Superior temporal gyrus (tissue), 1 donor: ENCODE data around the gene SEMA6B.
"Not testable (repeated sequence)": the region's sequence is repeated elsewhere in the genome, so short reads cannot be mapped to it uniquely, and the experiment has no call there.

Experiments
- DNase-seq: peaks from one replicate; pipeline ENCODE4 v3.0.0-alpha.2; 2016; ENCODE audit errors: extremely low spot score

The SEMA6B gene

DNA sequence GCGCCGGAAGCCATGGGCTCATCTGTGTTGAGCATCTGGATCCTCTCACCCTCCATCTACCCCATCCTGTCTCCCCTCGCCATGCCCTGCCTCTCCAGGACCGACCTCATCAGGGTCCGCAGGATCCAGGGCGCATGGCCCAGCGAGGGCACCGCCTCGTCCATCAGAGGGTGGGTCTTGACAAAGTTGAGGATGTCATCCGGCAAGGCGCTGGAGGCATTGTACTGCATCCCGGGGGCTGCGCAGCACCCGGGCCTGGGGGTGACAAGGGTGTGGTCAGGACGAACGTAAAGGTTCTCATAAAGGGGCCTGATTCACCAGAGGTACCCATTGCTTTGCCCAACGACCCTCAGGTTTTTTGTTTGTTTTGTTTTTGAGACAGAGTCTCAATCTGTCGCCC, 9.5 kb downstream of the SEMA6B start:
- no peak for DNase-seq

DNA sequence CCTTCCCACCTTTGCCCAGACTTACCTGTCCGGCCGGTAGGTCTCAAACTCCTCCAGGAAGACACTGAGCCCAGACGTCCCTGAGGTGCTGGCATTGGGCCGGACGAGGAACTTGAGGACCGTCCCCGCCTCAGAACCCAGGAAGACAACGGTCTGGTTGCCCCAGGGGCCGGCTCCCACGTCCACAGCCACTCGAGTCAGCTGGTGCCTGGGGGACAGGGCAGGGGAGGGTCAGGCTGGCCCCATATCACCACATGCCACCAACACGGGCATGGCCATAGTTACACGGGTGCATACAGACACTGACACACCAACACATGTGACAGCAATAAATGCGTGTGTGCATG, 11.3 kb downstream of the SEMA6B start:
- DNase-seq: no peak

DNA sequence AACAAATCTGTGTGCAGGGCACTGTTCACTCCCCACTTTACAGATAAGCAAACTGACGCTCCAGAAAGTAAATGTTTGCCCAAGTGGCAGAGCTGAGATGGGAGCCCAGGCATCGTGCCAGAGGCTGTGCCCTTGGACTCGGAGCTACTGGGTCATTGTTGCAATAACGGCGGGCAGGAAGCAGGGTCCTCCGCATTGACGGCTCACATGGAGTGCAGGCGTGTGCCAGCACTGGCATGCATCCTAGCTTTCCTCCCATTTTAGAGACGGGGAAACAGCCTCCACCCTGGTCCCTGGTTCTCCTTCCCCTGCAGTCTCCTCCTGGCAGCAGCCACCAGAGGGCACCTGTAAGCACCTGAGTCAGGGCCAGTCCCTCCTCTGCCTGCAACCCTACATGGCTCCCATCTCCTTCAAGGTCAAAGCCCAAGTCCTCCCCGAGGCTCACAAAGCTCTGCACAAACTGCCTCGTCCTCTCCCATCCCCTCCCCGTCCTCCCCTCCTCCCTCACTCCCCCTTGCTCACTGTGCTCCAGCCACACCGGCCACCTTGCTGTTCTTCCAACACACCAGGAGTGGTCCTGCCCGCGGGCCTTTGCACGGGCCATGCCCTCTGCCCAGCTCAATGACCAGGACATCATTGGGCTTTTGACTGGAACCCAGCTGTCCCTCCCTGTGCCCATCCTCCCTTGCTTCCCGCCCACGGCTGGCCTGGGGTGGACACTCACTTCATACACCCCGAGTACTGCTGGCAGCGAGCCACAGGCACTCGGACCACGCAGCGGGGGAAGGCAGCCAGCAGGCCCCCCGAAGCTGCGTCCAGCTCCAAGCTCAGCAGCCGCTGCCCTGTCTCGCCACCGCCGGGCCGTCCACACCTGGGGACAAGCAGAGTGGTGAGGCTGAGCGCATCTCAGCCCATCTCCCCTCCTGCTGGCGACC, 11.9 kb downstream of the SEMA6B start:
- DNase-seq: no peak

DNA sequence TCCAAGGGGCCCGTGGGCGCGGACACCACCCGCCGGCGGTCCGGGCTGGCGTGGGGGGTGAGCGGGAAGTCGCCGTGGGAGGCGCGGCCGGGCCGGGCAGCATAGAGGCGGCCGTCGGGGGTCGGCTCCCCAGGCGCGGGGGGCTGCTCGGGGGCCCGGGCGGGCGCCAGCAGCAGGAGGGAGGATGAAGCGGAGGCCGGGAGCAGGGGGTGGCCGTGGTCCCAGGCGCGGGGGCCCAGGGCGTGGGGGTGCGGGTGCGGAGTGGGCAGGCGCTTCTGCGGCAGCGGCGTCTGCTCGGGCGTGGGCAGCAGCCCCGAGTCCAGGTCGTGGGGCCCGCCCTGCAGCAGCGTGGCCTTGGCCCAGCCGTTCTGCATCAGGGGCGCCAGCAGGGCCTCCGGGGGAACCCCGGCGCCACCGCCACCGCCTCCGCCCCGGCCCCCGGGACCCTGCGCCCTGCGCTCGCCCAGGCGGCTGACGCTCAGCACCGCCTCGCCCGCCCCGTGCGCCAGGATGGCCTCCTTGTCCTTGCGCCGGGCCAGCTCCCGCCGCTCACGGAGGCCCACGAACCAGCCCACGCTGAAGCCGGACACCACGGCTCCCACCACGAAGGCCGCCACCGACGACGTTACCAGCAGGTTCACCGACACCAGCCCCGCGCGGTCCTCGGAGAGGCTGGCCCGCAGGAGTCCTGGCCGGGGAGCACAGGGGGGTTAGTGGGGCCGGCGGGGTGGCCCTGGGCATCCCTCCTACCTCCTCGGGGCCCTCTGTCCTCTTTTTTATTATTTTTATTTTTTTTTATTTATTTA, 15.4 kb downstream of the SEMA6B start:
- DNase-seq: no peak

DNA sequence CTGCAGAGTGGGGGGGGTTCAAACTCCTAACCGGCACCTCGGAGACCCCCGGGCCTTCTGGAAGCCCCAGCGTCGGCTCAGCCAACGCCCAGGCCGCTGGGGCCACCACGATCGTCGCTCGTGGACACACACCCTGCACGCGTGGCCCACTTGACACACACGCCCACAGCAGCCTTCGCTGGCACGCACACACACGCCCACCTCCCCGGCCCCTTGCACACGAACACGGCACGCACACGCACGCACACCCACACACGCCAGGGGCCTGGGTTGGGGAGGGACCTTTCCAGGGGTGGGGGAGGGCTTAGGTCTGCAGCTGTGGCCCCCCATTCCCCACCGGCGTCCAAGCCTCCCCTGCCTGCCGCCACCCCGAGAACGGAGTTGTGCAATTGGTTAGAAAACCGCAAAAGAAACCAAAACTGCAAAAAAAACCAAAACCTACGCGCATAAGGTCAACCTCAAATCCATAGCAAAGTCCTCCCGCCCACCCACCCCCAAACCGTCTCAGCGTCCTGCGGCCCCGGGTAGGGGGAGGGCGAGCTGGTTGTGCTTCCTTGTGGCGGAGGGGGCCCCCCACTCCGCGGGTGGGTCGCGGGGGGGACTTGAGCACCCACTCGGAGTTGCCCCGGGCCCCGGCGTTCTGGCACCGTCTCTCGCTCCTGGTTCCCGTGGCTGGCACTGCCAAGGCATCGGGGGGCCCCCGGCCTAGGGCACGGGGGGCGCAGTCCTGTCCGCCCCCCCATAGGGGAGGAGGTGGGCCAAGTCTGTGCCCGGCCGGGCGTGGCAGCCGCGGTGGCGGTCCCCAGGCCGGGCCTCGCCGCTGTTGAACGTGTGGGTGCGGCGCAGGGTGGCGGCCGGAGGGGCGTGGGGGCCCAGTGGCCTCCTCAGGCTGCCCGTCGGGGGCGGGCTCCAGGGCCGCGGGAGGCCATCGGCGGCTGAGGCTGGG, 16.3 kb downstream of the SEMA6B start:
- DNase-seq: no peak

DNA sequence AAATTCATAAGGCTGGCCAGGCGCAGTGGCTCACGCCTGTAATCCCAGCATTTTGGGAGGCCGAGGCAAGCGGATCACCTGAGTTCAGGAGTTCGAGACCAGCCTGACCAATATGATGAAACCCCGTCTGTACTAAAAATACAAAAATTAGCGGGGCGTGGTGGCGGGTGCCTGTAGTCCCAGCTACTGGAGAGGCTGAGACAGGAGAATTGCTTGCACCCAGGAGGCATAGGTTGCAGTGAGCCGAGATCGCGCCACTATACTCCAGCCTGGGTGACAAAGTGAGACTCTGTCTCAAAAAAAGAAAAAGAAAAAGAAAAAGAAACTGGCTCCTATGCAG, 17.7 kb downstream of the SEMA6B start:
- not testable (repeated sequence) for DNase-seq

DNA sequence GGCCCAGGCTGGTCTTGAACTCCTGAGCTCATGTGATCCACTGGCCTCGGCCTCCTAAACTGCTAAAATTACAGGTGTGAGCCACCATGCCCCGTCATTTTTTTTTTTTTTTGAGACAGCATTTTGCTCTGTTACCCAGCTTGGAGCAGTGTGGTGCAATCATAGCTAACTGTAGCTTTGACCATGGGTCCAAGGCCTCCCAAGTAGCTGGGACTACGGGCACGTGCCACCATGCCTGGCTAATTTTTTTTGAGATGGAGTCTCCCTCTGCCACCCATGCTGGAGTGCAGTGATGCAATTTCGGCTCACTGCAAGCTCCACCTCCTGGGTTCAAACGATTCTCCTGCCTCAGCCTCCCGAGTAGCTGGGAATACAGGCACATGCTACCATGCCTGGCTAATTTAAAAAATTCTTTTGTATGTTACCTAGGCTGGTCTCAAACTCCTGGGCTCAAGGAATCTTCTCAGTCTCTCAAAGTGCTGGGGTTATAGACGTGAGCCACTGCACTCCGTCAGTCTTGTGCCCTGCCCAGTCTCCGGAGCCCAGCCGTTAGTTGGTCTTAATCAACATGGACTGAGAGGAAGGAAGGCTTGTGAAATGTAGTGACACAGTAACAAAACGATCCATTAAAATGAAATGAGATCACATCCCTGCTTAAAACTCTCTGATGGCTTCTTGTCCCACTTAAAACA, 18.2 kb downstream of the SEMA6B start:
- no peak for DNase-seq

DNA sequence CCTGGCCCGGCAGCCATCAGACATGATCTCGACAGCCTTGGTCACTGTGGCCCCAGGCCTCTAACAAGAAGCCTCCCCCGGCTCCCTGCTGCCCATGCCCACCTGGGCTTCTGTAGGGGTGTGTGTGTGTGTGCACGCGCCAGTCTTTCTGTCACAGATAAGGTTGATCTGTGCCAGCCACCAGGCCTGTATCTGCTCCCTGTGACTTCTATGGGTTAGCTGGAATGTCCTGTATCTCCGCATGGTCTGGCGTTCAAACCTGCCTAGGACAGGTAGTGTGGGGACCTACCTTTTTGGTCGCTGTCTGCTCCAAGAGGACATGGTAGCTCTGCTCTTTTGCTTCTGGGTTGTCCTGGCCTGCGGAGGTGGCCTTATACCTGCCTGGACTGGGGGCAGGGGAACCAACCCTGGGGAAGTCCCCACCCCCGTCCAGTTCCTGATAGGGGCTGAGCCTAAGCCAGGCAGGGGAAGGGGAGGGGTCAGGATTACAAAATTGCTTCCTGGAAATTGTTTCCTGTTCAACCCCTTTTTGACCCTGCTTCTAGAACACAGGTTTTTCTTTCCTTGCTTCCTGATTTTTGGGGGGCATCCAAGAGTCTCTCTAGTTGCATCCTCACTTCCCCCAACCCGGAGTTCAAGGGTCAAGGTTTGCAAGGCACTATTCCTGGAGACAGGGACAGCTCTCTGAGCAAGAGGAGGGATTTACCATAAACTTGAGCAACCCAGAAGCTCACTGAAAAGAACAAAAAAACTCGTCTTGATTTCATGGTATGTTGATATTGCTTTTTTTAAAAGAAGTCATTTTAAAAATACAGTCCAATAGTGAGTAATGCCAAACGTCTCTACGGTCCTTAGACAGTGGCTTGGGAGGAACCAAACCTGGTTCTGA, 19.5 kb downstream of the SEMA6B start, which contains the start of gene LRG1:
TSS of gene LRG1 (minus strand) at position 344 of the 889 bp plus-strand sequence. CDS start at position 321, 23 bp downstream.
- no peak for DNase-seq

DNA sequence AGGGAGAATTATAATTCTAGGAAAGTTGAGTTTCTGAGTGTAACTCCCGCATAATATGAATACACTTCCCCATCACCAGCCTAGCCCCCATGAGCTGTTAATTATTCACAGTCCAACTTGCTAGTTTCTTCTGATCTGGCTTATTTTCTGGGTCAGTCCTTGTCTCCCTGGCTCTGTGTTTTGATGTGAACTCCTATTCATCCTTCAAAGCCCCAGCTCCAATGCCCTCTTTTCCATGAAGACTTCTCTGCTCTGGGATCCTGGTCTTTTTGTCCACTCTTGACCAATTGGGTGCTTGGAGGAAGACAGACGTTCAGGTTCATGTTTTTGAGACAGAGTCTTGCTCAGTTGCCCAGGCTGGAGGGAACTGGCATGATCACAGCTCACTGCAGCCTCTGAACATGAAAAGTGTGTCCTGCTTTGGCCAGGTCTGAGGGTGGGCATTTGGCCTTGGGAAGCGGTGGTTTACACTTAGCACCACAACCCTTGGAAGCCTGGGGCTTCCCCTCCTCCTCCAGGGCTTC, 20.3 kb downstream of the SEMA6B start:
- no peak for DNase-seq

DNA sequence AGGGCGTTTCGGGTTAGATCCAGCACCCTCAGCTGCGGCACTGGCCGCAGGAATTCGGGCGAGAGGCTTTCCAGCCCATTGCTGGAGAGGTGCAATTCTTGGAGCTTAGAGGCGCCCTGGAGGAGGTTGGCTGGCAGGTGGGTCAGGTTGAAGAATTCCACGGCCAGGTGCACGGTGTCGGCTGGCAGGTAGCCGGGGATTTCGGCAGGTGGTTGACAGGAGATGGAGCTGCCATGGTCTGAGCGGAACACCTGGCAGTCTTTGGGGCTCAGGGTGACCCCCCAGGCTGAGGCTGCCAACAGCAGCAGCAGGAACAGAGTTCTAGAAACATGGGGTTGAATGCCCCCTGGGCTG, 20.9 kb downstream of the SEMA6B start:
- DNase-seq: no peak

DNA sequence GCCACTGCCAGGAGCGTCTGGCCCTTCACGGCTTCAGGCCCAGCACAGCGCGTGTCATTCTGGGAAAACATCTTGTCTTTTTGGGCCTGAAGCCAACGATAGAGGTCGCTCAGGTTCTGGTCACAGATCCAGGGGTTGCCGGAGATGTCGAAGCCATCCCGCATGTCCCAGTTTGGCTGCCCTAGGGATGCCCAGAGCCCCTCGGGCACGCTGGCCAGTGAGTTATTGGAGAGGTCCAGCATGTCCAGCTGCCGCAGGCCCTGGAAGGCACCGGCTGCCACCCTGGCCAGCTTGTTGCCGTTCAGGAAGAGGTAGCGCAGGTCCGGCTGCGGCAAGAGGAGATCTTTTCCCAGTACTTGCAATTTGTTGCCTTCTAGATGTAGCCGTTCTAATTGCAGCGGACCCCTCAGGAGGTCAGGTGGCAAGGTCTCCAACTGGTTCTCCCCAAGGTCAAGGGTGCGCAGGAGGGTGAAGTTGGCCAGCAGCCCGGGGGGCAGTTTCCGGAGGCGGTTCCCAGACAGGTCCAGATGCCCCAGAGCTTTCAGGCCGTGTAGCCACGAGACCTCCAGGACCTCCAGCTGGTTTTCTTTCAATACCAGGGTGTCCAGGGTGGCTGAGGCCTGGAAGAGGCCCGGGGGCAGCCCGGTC, 21.4 kb downstream of the SEMA6B start:
- DNase-seq: no peak

DNA sequence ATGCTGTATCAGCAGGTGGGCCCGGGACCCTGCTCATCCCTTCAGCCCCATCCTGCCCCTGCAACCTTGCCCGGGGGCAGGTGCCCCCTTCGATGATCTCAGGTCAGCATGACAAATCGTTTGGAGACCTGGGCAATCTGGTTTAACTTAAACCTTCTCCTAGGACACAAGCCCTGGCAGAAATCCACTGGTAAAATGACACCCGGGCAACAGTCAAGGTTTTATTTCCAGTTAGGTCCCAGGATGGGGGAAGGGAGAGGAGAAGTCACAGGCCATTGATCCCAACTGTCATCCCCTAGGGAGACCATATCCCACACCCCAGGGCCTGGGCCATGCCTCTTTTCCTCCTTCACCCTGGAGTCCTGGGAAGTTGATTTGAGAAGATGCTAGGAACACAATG, 22.7 kb downstream of the SEMA6B start:
- DNase-seq: no peak

DNA sequence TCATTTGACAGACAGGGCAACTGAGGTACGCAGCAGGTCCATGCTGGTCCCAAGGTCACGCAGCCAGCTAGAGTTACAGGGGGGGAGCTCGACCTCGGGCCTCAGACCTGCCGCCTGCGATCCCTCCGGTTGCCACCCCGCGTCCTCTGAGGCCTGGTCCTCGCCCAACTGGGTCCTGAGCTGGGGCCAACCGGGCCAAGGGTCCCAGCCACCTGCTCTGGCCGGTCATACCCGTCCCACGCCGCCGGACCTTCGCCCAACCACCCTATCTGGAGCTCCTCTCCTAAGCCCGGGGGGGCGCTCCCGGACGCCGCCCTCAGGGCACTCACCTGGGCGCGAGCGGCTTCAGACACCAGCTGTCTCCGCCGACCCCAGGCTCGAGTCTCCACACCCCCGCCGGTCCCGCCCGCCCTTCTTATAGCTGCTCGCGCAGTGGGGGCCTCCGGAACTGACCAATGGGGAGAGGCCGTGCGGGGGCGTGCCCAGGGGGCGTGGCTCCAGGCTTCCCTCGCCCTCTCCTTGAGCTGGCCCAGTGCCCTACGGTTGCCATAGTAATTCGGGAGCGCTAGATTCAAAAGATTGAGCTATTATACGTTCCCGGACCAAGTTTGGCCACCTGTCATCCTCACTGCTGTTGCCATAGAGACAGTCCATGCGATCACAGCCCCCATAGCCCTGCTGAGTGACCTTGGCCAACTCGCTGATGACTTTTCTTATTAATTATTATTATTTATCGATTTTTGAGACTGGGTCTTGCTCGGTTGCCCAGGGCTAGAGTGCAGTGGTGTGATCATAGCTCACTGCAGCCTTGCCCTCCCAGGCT, 24.4 kb downstream of the SEMA6B start, which contains the start of gene PLIN5:
TSS of gene PLIN5 (minus strand) at position 389 of the 823 bp plus-strand sequence. CDS start 1,150 bp downstream, outside the sequence.
- DNase-seq: peak; percentile 51

DNA sequence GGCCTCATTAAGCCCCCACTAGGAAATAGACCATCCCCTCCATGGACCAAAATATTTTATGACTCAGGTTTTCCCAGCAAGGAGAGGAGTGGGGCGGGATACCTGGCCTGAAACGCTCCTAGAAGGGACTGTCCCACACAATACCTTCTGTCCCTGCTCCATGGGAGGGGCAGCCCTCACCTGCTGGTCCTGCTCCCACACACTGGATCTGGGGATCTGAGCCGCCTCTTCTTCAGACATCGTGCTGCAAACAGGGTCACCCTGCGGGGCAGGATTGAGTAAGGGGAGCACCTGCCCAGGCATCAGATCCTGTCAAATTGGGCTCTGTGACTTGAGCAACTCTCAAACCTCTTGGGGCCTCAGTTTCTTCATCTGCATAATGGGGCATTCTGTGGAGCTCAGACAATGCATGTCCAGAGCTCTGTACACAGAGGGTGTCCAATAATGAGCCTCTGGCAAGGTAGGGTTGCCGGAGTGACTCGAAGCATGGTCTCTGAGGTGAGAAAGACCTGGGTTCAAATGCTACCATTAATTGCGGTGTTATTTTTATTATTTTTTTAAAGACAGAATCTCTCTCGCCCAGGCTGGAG, 25.6 kb downstream of the SEMA6B start:
- DNase-seq: no peak

DNA sequence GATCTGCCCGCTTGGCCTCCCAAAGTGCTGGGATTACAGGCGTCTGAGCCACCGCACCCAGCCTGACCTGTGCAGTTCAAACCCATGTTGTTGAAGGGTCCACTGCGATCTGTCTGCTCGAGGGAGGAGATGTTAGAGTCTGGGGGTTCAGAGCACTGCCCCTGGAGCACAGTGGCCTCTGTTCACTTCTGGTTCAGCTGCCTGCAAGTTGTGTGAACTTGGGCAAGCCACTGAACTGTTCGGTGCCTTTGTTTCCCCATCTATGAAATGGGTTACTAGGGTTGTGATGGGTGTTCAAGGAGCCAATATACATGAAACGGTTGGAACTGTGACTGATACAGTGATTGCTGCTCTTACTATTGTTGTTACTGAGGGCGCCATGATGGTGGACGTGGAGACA, 26.1 kb downstream of the SEMA6B start:
- no peak for DNase-seq

DNA sequence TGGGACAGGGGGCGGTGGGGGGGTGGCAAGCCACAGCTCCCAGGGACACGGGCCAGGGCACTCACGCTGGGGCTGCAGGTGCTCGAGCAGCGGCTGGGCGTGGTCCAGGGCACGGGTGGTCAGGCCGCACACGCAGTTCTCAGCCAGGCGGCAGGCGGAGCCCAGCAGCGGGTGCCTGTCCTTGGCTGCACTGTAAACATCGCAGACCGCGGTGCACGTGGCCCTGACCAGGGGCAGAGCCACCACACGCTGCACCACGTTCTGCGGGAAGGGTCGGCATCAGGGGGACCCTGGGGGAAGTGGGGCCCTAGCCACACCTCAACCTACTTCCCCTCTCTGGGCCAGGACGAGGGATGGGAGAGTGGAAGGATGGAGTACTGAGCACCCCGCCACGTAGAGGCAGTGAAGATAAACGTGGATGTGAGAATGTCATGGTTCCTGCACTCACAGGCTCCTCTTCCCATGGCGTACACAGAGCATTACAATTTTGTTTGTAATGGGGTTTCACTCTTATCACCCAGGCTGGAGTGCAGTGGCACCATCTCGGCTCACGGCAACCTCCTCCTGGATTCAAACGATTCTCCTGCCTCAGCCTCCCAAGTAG, 27.8 kb downstream of the SEMA6B start:
- DNase-seq: no peak

DNA sequence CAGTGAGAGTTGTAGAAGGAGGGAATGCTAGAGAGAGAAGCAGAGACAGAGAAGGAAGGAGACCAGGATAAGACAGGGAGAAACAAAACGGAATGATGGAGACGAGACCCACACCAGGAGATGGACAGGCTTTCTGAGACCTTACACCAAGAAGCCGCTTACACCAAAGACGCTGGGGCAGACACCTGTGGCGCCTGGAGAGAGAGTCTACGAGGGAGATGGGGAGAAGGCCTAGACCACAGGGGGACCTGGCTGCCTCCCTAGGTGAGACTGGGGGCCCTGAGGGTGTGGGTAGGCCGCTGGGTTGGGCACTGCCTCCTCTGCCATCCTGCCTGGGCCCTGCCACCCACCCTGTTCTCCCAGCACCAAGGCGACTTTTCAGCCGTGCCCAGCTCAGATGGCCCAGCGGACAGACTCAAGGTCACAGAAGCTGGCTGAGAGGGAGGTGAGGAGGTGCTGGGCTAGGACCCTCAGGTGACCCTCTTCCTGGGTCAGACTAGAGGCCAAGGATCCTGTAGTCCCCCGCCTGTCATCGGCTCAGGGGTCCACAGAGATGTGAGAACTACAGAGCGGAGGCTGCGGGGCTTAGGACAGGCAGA, 29.5 kb downstream of the SEMA6B start:
- no peak for DNase-seq
